HG03432 (cell line): ENCODE measurements around the gene TIPRL.
A peak's percentile ranks its signal among the peaks of the same experiment; 100 is the strongest.
"Not testable (repeated sequence)": the region's sequence is repeated elsewhere in the genome, so short reads cannot be mapped to it uniquely, and the experiment has no call there.

Experiments
- ATAC-seq: cut with Tn5 transposase; IDR thresholded peaks from one replicate; pipeline ENCODE4 v1.9.1; 2021; ENCODE audit warnings: mild to moderate bottlenecking, moderate library complexity; ENCODE audit not compliant: unreplicated experiment

Gene TIPRL

GRCh38 chr1:168178638-168179437 is at the start of gene TIPRL:
Gene TIPRL (plus strand): TSS chr1:168178962. CDS start chr1:168179078, 116 bp downstream.
- ATAC-seq = peak; percentile 95

- ATAC-seq = no peak
These were observed 48.8 kb upstream of the TIPRL start for GRCh38 chr1:168129933-168130332.

GRCh38 chr1:168134132-168134531 is 44.6 kb upstream of the TIPRL start:
- ATAC-seq = no peak

GRCh38 chr1:168134642-168135041 is 44.1 kb upstream of the TIPRL start:
- no peak for ATAC-seq

- no peak for ATAC-seq
These were observed 43.4 kb upstream of the TIPRL start for GRCh38 chr1:168135116-168135920.

GRCh38 chr1:168135921-168136708 is 42.6 kb upstream of the TIPRL start:
- no peak for ATAC-seq

- ATAC-seq = peak; percentile 45
These were observed 41.9 kb upstream of the TIPRL start, which contains the start of gene GPR161 for GRCh38 chr1:168136709-168137514. Gene GPR161 (minus strand): TSS chr1:168136930. CDS start chr1:168104850, 32,080 bp downstream.

- ATAC-seq = no peak
These were observed 41.3 kb upstream of the TIPRL start for GRCh38 chr1:168137515-168137821.

GRCh38 chr1:168138134-168138533 is 40.6 kb upstream of the TIPRL start:
- no peak for ATAC-seq

GRCh38 chr1:168139070-168139469 is 39.7 kb upstream of the TIPRL start:
- ATAC-seq = no peak

GRCh38 chr1:168141871-168142385 is 36.8 kb upstream of the TIPRL start:
- no peak for ATAC-seq

GRCh38 chr1:168145184-168146159 is 33.3 kb upstream of the TIPRL start:
- peak; percentile 94 for ATAC-seq

- no peak for ATAC-seq
These were observed 32.6 kb upstream of the TIPRL start for GRCh38 chr1:168146160-168146539.

- no peak for ATAC-seq
These were observed 32.1 kb upstream of the TIPRL start for GRCh38 chr1:168146626-168147025.

GRCh38 chr1:168148916-168149315 is 29.8 kb upstream of the TIPRL start:
- ATAC-seq = peak; percentile 67

GRCh38 chr1:168150283-168150682 is 28.5 kb upstream of the TIPRL start:
- no peak for ATAC-seq

GRCh38 chr1:168151935-168152334 is 26.8 kb upstream of the TIPRL start:
- ATAC-seq = no peak

GRCh38 chr1:168154707-168155106 is 24.1 kb upstream of the TIPRL start:
- not testable (repeated sequence) for ATAC-seq

GRCh38 chr1:168155910-168156309 is 22.9 kb upstream of the TIPRL start:
- ATAC-seq = no peak
